HAP-1 (cell line): ENCODE results near the gene MINPP1.
A peak's percentile ranks its signal among the peaks of the same experiment; 100 is the strongest.

ENCODE experiments used
- DNase-seq, 2 experiments: peaks; one replicate each; pipeline ENCODE4 v3.0.0-alpha.2; 2016 to 2020; ENCODE audit warnings: low spot score in 2 of 2
- H3K27me3 ChIP-seq: fragments of 250-450 bp; sonication (Bioruptor Pico); 2 replicates; pipeline ENCODE4 v1.5.1; 2020; ENCODE audit warnings: low read depth, mild to moderate bottlenecking, moderate library complexity
- H3K36me3 ChIP-seq: fragments of 250-450 bp; sonication (Bioruptor Pico); replicated peaks from 2 replicates; pipeline ENCODE4 v1.5.1; 2020; ENCODE audit warnings: mild to moderate bottlenecking
- H3K4me1 ChIP-seq: fragments of 250-450 bp; sonication (Bioruptor Pico); 2 replicates; pipeline ENCODE4 v1.5.1; 2020; ENCODE audit warnings: mild to moderate bottlenecking
- H3K4me3 ChIP-seq: fragments of 250-450 bp; sonication (Bioruptor Pico); 2 replicates; pipeline ENCODE4 v1.5.1; 2020; ENCODE audit warnings: mild to moderate bottlenecking, moderate library complexity
- H3K9me3 ChIP-seq: fragments of 250-450 bp; sonication (Bioruptor Pico); 2 replicates; pipeline ENCODE4 v1.5.1; 2020; ENCODE audit warnings: mild to moderate bottlenecking, moderate library complexity
- in situ Hi-C: fragments of 300-500 bp; cut with MboI; formaldehyde crosslinking; loops from 3 replicates; pipeline ENCODE4 v1.14.3; 2020; ENCODE audit warnings: low sequenced_read_pairs, inconsistent platforms, mixed read lengths

Gene MINPP1

DNA sequence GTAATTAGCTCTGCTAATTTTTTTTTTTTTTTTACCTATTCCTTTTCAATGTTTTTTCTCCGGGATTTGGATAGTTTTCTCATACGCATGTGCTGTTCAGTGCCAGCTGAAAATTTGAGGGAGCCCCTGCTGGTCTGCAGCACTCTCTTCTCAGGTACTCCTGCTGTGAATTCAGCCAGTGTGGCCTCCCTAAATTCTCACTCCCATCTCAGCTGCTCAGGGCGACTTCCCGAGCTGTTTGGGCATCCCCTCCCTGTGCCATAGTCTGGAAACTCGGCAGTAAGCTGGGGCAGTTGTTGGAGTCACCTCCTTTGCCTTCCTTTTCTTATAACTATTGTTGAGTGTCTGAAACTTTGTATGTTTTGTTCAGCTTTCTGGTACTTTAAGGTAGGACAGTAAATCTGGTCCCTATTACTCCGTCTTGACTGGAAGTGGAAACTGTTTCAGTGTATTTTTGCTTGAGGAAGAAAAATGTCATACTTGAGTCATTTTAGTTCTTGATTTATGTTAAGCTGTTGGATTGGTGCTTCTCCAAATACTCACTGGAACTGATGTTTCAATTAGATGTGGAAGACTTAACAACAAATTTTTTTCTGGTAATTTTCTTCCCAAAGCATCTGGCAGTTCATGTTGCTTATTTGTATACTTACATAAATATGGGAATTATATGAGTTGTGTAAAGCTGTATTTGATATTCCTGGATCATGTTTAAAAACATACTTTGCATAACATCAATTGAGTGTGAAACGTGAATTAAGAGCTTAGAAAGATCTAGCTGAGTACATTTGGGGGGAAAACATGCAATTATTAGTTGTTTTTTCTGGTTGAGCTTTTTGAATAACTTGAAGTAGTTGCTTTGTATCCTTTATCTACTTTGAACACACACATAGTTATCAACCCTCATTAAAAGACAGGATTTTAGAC, 33.7 kb downstream of the MINPP1 start:
- Histone ChIP-seq H3K4me3 (no peak overlapping the region), H3K4me1 (peaks cover 13% of the 10 kb centered on the region), H3K9me3 (no peaks in the 10 kb centered on the region), H3K27me3 (no peaks in the 10 kb centered on the region), H3K36me3 (peaks cover 4% of the 10 kb centered on the region; the same call in 1 of the 2 replicates)
- no peak for DNase-seq
- in situ Hi-C loops = loop anchor here (25.0 kb wide), 1 partner anchor 199 kb away; no protein-coding TSS in a partner anchor

DNA sequence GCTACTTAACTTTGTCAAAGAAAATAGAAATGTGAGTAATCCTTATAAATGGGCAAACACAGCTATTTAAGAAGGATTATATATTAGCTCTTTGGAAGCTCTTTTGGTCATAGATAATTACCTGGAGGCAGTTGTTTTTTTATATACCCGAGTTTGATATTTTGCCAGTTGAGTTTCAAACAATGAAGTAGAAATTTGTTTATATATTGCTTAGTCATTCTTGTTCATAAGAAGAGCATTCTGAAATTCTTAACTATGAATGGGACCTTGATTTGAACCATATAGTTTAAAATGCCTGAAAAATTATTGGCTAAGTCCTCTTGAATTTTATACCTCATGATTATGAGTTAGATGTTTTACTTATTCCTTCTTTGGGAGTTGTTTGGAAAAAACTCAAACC, 36.4 kb downstream of the MINPP1 start:
- Histone ChIP-seq H3K36me3 (peaks cover 4% of the 10 kb centered on the region; the same call in 1 of the 2 replicates), H3K4me1 (peaks cover 11% of the 10 kb centered on the region), H3K9me3 (no peaks in the 10 kb centered on the region), H3K4me3 (no peak overlapping the region), H3K27me3 (no peaks in the 10 kb centered on the region)
- in situ Hi-C loops = loop anchor here (25.0 kb wide), 1 partner anchor 196 kb away; no protein-coding TSS in a partner anchor
- DNase-seq = peak in 1 of 2 experiments; percentile 22

DNA sequence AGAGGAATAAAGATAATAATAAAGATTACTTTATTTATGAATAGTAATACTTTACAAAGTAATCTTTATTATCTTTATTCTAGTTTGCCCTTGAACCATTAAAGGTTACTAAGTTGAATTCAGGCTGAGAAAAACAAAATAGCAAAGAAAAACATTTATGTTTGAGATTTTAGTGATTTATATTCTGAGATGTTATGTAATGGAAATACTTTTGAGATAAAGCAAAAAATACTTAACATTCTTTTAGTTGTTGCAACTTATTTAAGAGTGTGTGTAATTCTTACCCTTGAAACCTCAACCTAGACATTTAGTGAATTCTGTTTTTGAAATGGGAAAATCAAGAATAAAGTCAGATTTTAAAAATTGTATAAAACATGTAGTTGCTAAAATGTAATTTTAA, 40.0 kb downstream of the MINPP1 start:
- H3K36me3 ChIP-seq = peaks cover 4% of the 10 kb centered on the region; the same call in 1 of the 2 replicates
- H3K27me3 ChIP-seq = no peaks in the 10 kb centered on the region
- peaks cover 8% of the 10 kb centered on the region for H3K4me1 ChIP-seq
- no peak overlapping the region for H3K4me3 ChIP-seq
- in situ Hi-C loops = loop anchor here (25.0 kb wide), 1 partner anchor 193 kb away; no protein-coding TSS in a partner anchor
- DNase-seq = no peak
- no peaks in the 10 kb centered on the region for H3K9me3 ChIP-seq

DNA sequence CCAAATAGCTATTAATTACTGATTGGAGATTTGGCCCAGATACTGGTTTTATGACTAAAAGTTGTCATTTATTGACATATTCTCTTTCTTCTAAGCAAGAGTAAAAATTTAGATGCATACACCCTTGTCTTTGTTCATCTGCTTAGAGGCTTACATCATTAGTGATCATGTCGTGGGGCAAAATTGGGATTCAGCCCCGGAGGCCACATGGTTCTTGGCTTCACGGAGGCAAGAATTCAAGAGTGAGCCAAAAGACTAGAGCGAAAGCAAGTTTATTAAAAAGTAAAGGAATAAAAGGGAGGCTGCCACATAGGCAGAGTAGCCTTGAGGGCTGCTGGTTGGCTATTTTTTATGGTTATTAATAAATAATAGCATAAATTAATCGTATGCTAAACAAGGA, 41.1 kb downstream of the MINPP1 start:
- in situ Hi-C loops = loop anchor here (25.0 kb wide), 1 partner anchor 192 kb away; no protein-coding TSS in a partner anchor
- H3K36me3 ChIP-seq = peaks cover 4% of the 10 kb centered on the region; the same call in 1 of the 2 replicates
- no peak for DNase-seq

DNA sequence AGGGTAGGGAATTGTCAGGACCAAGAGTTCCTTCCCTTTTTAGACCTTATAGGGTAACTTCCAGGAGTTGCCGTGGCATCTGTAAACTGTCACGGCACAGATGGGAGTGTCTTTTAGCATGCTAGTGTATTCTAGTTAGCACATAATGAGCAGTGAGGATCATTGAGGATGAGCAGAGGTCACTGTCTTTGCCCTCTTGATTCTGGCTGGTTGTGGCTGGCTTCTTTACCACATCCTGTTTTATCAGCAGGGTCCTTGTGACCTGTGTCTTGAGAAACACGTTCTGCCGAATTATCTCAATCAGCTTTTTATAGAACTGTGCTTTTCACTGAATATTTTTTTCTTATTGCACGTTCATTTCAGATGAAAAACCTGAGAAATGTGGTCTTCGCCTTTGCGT, 41.5 kb downstream of the MINPP1 start:
- DNase-seq = no peak
- in situ Hi-C loops = loop anchor here (25.0 kb wide), 1 partner anchor 191 kb away; no protein-coding TSS in a partner anchor
- peaks cover 4% of the 10 kb centered on the region; the same call in 1 of the 2 replicates for H3K36me3 ChIP-seq
- no peaks in the 10 kb centered on the region for H3K27me3 ChIP-seq
- no peak overlapping the region for H3K4me3 ChIP-seq
- peaks cover 1% of the 10 kb centered on the region; the same call in 1 of the 2 replicates for H3K4me1 ChIP-seq
- no peaks in the 10 kb centered on the region for H3K9me3 ChIP-seq

More for the DNA sequence above, 41.1 kb downstream of the MINPP1 start:
- Histone ChIP-seq H3K9me3 (no peaks in the 10 kb centered on the region), H3K4me3 (no peak overlapping the region), H3K27me3 (no peaks in the 10 kb centered on the region), H3K4me1 (peaks cover 6% of the 10 kb centered on the region)

DNA sequence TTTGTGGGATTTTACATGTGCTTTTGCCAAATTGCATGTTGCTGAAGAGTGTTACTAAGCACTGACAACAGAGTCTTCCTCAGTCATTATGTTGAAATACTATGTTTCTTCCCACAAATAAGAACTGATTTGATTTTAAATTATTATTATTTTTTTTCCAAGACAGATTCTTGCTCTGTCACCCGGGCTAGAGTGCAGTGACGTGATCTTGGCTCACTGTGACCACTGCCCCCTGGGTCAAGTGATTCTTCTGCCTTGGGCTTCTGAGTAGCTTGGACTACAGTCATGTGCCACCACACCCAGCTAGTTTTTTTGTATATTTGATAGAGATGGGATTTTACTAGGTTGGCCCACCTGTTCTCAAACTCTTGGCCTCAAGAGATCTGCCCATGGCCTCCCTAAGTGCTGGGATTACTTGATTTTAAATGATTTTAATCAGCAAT, 42.3 kb downstream of the MINPP1 start:
- Histone ChIP-seq H3K4me1 (no peaks in the 10 kb centered on the region; the same call in 1 of the 2 replicates), H3K9me3 (no peaks in the 10 kb centered on the region), H3K27me3 (no peaks in the 10 kb centered on the region), H3K4me3 (no peak overlapping the region), H3K36me3 (peaks cover 3% of the 10 kb centered on the region)
- in situ Hi-C loops = loop anchor here (25.0 kb wide), 1 partner anchor 190 kb away; no protein-coding TSS in a partner anchor
- no peak for DNase-seq

DNA sequence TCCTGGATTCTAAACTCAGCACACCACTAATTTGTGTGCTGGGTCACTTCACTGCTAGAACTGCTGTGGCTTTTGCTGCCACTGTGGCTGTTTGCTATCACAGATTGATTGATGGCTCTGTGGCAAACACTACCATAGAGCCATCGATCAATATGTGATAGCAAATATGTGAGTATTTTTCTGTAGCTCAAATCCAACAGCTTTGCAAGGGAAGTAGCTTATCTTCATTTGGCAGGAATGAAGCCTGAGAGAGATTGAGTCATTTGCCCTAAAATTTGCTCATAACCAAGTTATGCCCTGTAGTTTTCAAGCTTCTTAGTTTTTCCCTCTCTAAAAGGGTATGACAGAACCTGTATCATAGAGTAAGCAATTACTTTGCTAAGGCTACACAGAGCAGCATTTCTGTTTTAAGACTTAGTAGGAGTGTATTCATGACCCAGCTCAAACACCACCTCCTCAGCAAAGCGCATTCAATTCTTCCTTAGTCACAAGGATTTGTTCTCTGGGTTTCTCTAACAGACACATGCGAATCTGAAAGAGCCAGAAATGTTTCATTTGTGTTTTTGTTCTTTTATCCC, 43.1 kb downstream of the MINPP1 start:
- Histone ChIP-seq H3K4me1 (no peaks in the 10 kb centered on the region; the same call in 1 of the 2 replicates), H3K27me3 (no peaks in the 10 kb centered on the region), H3K9me3 (no peaks in the 10 kb centered on the region), H3K4me3 (no peak overlapping the region), H3K36me3 (peaks cover 12% of the 10 kb centered on the region)
- in situ Hi-C loops = loop anchor here (25.0 kb wide), 1 partner anchor 189 kb away; no protein-coding TSS in a partner anchor
- DNase-seq = no peak

DNA sequence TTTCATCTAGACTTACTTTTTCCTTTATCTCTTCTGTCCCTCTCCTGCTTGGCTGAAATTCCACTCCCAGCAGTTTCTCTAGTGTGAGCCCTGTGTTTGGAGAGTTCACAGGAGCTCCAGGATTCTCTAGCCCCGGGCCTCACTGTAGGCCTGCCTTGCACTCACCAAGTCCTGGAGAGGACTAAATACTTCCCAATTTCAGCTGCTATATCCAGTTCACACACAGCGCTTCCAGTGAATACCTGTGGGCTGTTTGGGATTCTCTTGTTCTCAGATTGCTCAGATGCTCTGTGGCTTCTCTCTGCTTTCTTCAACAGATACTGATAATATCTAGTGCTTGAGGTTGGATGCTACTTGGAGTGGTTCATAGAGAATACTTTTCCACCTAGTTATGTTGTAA, 46.0 kb downstream of the MINPP1 start:
- Histone ChIP-seq H3K4me1 (no peaks in the 10 kb centered on the region; the same call in 1 of the 2 replicates), H3K9me3 (no peaks in the 10 kb centered on the region), H3K36me3 (peaks cover 14% of the 10 kb centered on the region), H3K4me3 (no peak overlapping the region), H3K27me3 (no peaks in the 10 kb centered on the region)
- DNase-seq = no peak
- in situ Hi-C loops = no loop called here

DNA sequence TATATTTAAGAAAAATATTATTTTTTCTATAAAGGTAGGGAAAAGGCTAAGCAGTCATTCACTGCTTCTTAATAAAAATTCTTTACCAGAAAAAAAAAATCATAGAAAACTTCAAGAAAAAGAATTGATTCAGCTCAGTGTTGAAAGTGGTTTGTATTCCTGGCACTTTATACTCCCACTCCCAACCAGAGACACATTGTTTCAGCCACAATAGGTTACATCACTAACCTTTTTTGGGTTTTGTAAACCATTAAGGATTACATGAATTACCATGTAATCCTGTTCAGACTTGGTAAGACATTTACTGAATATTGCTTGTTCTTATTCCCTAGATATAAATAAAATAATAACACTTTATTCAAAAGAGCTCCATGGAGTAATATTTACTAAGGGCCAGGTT, 46.6 kb downstream of the MINPP1 start:
- DNase-seq = no peak
- in situ Hi-C loops = no loop called here
- Histone ChIP-seq H3K4me3 (no peak overlapping the region), H3K36me3 (peaks cover 14% of the 10 kb centered on the region), H3K27me3 (no peaks in the 10 kb centered on the region), H3K9me3 (no peaks in the 10 kb centered on the region), H3K4me1 (no peaks in the 10 kb centered on the region; the same call in 1 of the 2 replicates)

DNA sequence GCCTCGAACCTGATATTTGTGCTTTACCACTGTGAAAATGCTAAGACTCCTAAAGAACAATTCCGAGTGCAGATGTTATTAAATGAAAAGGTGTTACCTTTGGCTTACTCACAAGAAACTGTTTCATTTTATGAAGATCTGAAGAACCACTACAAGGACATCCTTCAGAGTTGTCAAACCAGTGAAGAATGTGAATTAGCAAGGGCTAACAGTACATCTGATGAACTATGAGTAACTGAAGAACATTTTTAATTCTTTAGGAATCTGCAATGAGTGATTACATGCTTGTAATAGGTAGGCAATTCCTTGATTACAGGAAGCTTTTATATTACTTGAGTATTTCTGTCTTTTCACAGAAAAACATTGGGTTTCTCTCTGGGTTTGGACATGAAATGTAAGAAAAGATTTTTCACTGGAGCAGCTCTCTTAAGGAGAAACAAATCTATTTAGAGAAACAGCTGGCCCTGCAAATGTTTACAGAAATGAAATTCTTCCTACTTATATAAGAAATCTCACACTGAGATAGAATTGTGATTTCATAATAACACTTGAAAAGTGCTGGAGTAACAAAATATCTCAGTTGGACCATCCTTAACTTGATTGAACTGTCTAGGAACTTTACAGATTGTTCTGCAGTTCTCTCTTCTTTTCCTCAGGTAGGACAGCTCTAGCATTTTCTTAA, 47.7 kb downstream of the MINPP1 start:
- H3K36me3 ChIP-seq = peaks cover 14% of the 10 kb centered on the region
- H3K4me1 ChIP-seq = no peaks in the 10 kb centered on the region; the same call in 1 of the 2 replicates
- DNase-seq = no peak
- H3K4me3 ChIP-seq = no peak overlapping the region
- no peaks in the 10 kb centered on the region for H3K27me3 ChIP-seq
- no peaks in the 10 kb centered on the region for H3K9me3 ChIP-seq
- in situ Hi-C loops = no loop called here

DNA sequence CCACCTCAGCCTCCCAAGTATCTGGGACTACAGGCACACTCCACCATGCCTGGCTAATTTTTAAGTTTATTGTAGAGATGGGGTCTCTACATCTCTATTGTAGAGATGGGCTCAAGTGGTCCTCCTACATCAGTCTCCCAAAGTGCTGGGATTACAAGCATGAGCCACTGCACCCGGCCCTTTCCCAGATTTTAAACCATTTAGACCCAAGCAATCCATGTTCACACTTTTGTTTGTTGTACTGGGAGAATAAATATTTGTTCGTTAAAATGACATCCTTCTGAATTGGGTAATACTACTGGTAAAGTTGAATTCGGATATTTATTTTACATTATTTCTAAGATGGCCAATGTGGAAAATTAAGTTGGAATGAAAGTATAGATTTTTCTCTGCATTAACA, 52.7 kb downstream of the MINPP1 start:
- in situ Hi-C loops = no loop called here
- Histone ChIP-seq H3K27me3 (no peaks in the 10 kb centered on the region), H3K4me1 (no peaks in the 10 kb centered on the region), H3K9me3 (no peaks in the 10 kb centered on the region), H3K36me3 (peaks cover 6% of the 10 kb centered on the region), H3K4me3 (no peak overlapping the region)
- no peak for DNase-seq

DNA sequence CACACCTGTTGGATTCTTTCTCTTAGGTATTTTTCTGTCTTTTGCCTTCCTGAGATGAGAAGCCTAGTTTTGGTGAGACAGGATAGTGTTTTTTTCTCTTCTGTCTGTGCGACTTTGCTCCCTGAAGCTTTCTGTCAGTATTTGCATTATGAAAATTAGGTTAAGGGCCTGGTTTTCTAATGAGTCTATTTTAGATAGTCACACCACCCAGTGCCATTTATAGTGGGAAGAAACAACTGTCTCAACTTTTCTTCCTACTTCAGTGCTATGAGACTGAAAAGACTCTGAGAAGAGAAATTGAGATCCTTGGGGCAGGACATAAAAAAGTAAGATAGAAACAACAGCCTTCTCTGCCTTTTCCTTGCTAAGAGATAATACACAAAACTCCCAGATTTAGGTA, 53.6 kb downstream of the MINPP1 start:
- Histone ChIP-seq H3K9me3 (no peaks in the 10 kb centered on the region), H3K36me3 (no peaks in the 10 kb centered on the region), H3K4me1 (no peaks in the 10 kb centered on the region), H3K27me3 (no peaks in the 10 kb centered on the region), H3K4me3 (no peak overlapping the region)
- in situ Hi-C loops = no loop called here
- DNase-seq = no peak

DNA sequence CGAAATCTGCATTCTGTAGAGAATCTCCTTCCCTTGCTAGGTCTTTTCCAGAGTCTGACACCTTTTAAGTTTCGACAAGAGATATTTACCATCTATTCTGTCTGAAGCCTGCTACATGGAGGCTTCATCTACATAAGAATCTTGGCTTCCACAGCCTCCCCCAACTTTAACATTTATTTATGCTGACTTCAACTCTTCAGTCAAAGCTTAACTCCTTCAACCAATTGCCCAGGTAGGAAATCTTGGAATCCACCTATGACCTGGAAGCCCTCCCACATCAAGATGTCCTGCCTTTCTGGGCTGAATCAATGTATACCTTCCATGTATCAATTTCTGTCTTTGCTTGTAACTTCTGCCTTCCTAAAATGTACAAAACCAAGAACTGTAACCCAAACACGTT, 54.7 kb downstream of the MINPP1 start:
- no peaks in the 10 kb centered on the region for H3K36me3 ChIP-seq
- no peaks in the 10 kb centered on the region for H3K9me3 ChIP-seq
- DNase-seq = no peak
- H3K27me3 ChIP-seq = no peaks in the 10 kb centered on the region
- no peak overlapping the region for H3K4me3 ChIP-seq
- no peaks in the 10 kb centered on the region for H3K4me1 ChIP-seq
- in situ Hi-C loops = no loop called here
